Measurements from ENCODE around the gene MED6.

Gene MED6

DNA sequence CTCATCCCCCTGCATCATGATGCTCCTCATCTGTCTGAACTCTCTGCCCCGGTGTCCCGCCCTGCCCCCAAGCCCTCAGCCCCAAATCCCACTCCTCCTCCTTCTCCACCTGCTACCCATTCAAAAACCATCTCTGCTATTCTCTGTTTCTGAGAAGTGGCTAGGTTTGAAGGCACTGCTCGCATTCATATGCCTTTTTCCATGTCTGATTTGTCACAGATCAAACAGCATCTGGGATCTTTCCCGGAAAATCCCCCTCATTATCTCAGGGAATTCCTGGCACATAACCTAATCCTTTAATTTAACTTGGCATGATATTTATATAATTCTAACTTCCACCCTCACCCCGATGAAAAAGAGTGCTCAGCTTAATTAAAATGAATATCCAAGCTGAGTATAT, 62.4 kb downstream of the MED6 start:
- H3K4me1 ChIP-seq (ENCODE audit: low read depth, poor library complexity, severe bottlenecking): no peaks in the 10 kb centered on the region
- H2AFZ ChIP-seq (ENCODE audit: low read depth): no peak overlapping the region
- no peak overlapping the region for H3K27ac ChIP-seq
- no peaks in the 10 kb centered on the region for H4K20me1 ChIP-seq (ENCODE audit: insufficient read depth)
- H3K27me3 ChIP-seq (ENCODE audit: insufficient read depth, low read depth): no peaks in the 10 kb centered on the region
- H3K4me3 ChIP-seq (IDR thresholded peaks at IDR 0.05; ENCODE audit: insufficient read depth, low read depth, low read length): no peak overlapping the region
- no peaks in the 10 kb centered on the region for H3K36me3 ChIP-seq (ENCODE audit: insufficient read depth)
- H3K79me2 ChIP-seq (ENCODE audit: insufficient read depth, low read depth): no peaks in the 10 kb centered on the region
- no peak for TF ChIP-seq CTCF (conservative IDR thresholded peaks at IDR 0.05; ENCODE audit: low read depth, low read length)
- no peak overlapping the region for H3K9ac ChIP-seq
- H3K4me2 ChIP-seq: no peak overlapping the region

DNA sequence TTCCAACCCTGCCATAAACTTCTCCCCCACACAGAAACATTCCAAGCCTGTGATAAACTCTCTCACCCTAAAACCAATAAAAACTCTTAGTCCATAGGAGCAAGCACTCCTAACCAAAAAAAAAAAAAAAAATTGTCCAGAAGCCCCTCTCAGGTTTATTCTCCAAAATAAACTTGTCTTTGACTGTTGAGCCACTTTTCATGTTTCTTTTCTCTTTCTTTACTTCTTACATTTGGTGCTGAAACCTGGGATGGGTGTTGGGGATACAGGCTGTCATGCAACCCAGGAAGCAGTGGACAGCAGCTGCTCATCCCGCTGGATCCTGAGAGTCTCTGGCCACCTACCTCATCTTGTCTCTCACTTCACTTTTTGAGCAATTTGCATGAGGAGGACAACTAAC, 63.6 kb downstream of the MED6 start:
- H3K27ac ChIP-seq: no peak overlapping the region
- H3K4me3 ChIP-seq (IDR thresholded peaks at IDR 0.05; ENCODE audit: insufficient read depth, low read depth, low read length): no peak overlapping the region
- no peaks in the 10 kb centered on the region for H3K4me1 ChIP-seq (ENCODE audit: low read depth, poor library complexity, severe bottlenecking)
- no peaks in the 10 kb centered on the region for H3K79me2 ChIP-seq (ENCODE audit: insufficient read depth, low read depth)
- no peak overlapping the region for H3K9ac ChIP-seq
- H3K4me2 ChIP-seq: no peak overlapping the region
- H4K20me1 ChIP-seq (ENCODE audit: insufficient read depth): no peaks in the 10 kb centered on the region
- H3K27me3 ChIP-seq (ENCODE audit: insufficient read depth, low read depth): no peaks in the 10 kb centered on the region
- no peaks in the 10 kb centered on the region for H3K36me3 ChIP-seq (ENCODE audit: insufficient read depth)
- no peak overlapping the region for H2AFZ ChIP-seq (ENCODE audit: low read depth)
- no peak for TF ChIP-seq CTCF (conservative IDR thresholded peaks at IDR 0.05; ENCODE audit: low read depth, low read length)

DNA sequence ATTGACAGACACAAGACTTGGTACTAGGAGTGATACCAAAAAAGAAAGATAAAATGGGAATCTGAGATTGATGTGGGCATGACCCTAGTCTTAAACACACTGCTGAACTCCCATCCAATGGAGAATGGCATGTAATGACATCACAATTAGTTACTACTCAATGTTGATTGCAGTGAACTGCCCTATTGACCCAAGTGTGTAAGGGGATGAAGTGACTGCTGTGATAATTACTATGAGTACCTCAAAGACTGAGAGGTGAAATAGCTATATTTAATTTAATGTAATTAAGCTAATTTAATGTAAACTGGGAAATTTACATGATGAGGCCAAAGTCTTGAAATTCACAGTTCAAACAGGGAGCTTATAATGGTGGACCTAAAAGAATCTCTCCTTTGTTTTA, 65.6 kb downstream of the MED6 start, which contains the start of gene ADAM20:
Gene ADAM20 (minus strand): TSS at position 101 of the 400 bp plus-strand sequence. CDS start 10,247 bp downstream, outside the sequence.
- Histone ChIP-seq H3K4me2 (no peak within 1 kb of the TSS), H3K9ac (no peak within 1 kb of the TSS), H3K27ac (no peak within 1 kb of the TSS), H3K36me3 (ENCODE audit: insufficient read depth) (no peaks in the 10 kb centered on the region), H3K27me3 (ENCODE audit: insufficient read depth, low read depth) (no peaks in the 10 kb centered on the region), H4K20me1 (ENCODE audit: insufficient read depth) (no peaks in the 10 kb centered on the region), H3K4me3 (IDR thresholded peaks at IDR 0.05; ENCODE audit: insufficient read depth, low read depth, low read length) (no peak within 1 kb of the TSS), H3K4me1 (ENCODE audit: low read depth, poor library complexity, severe bottlenecking) (no peaks in the 10 kb centered on the region), H2AFZ (ENCODE audit: low read depth) (no peak within 1 kb of the TSS), H3K79me2 (ENCODE audit: insufficient read depth, low read depth) (no peaks in the 10 kb centered on the region)
- TF ChIP-seq CTCF (conservative IDR thresholded peaks at IDR 0.05; ENCODE audit: low read depth, low read length): no peak

All from KMS-11 (cell line).